HG02981 (cell line): ENCODE data around the gene LIMK2.

Source experiments
- ATAC-seq: cut with Tn5 transposase; IDR thresholded peaks from one replicate; pipeline ENCODE4 v1.9.1; 2021; ENCODE audit warnings: mild to moderate bottlenecking, moderate library complexity; ENCODE audit not compliant: unreplicated experiment

LIMK2 gene

GRCh38 chr22:31271026-31271425 lies 58.9 kb downstream of the LIMK2 start:
- ATAC-seq: no peak

GRCh38 chr22:31271485-31271884 lies 59.4 kb downstream of the LIMK2 start:
- no peak for ATAC-seq

GRCh38 chr22:31272522-31273446 lies 60.7 kb downstream of the LIMK2 start:
- ATAC-seq: no peak

GRCh38 chr22:31274017-31274416 lies 61.9 kb downstream of the LIMK2 start:
- no peak for ATAC-seq

- ATAC-seq: no peak
Measured at GRCh38 chr22:31275018-31275417, 62.9 kb downstream of the LIMK2 start.

- ATAC-seq: no peak
Measured at GRCh38 chr22:31275576-31275975, 63.5 kb downstream of the LIMK2 start.

GRCh38 chr22:31276426-31277167 lies 64.5 kb downstream of the LIMK2 start:
- ATAC-seq: no peak

- no peak for ATAC-seq
Measured at GRCh38 chr22:31277741-31278140, 65.6 kb downstream of the LIMK2 start.

- no peak for ATAC-seq
Measured at GRCh38 chr22:31278151-31278621, 66.1 kb downstream of the LIMK2 start.

GRCh38 chr22:31278626-31279326 lies 66.7 kb downstream of the LIMK2 start:
- ATAC-seq: no peak

- ATAC-seq: no peak
Measured at GRCh38 chr22:31279327-31279669, 67.2 kb downstream of the LIMK2 start.

- ATAC-seq: no peak
Measured at GRCh38 chr22:31279821-31280505, 67.9 kb downstream of the LIMK2 start.

- ATAC-seq: no peak
Measured at GRCh38 chr22:31281733-31282132, 69.6 kb downstream of the LIMK2 start.

GRCh38 chr22:31282748-31283468 lies 70.8 kb downstream of the LIMK2 start:
- no peak for ATAC-seq

- ATAC-seq: no peak
Measured at GRCh38 chr22:31284281-31285155, 72.4 kb downstream of the LIMK2 start.

- no peak for ATAC-seq
Measured at GRCh38 chr22:31286360-31287255, 74.5 kb downstream of the LIMK2 start.

GRCh38 chr22:31287818-31288495 lies 75.9 kb downstream of the LIMK2 start:
- ATAC-seq: no peak
